COLO668 (cell line): ENCODE data around the gene SLC12A6.
A peak's percentile ranks its signal among the peaks of the same experiment; 100 is the strongest.
"Not testable (repeated sequence)": the region's sequence is repeated elsewhere in the genome, so short reads cannot be mapped to it uniquely, and the experiment has no call there.

ENCODE experiments used
- DNase-seq: peaks from one replicate; lab custom pipeline; 2025; ENCODE audit not compliant: unreplicated experiment; lab: John Stamatoyannopoulos, UW

SLC12A6 gene

DNA sequence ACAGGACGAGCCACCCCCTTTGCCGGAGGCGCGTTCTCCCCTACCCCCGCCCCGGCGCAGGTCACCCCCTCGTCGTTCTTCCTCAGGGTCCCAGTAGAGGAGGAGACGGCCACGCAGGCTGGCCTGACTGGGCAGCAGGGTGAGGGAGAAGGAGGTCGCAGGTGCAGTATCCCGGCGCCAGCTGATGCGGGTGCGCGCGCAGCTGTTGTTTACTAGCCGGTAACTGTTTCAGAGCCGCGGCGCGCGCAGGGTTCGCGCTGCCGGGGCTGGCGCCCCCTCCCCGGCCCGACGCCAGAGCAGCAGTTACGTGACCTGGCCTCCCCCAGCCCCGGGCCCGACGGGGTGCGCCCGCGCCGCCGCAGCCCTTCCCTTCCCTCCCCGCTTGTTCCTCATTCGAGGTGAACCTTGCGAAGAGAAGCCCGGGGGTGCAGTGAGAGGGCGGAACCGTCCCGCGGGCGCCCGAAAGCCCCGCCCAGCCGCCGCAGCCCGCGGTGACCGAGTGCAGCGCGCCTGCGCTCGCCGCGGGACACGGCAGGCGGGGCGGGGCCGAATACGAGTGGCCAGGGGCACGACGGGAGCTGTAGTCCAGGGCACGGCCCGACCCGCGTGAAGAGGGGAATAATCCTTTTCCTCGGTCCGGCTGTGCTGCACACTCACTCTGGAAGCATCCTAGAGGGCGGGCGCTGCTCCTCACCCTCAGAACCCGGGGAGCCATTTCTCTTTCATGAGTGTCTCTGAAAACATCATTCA, at the start of gene SLC12A6:
Gene SLC12A6, minus strand, starts transcription at position 225 of the 750 bp plus-strand sequence. CDS start 1,101 bp downstream, outside the sequence.
- peak; percentile 96 for DNase-seq

DNA sequence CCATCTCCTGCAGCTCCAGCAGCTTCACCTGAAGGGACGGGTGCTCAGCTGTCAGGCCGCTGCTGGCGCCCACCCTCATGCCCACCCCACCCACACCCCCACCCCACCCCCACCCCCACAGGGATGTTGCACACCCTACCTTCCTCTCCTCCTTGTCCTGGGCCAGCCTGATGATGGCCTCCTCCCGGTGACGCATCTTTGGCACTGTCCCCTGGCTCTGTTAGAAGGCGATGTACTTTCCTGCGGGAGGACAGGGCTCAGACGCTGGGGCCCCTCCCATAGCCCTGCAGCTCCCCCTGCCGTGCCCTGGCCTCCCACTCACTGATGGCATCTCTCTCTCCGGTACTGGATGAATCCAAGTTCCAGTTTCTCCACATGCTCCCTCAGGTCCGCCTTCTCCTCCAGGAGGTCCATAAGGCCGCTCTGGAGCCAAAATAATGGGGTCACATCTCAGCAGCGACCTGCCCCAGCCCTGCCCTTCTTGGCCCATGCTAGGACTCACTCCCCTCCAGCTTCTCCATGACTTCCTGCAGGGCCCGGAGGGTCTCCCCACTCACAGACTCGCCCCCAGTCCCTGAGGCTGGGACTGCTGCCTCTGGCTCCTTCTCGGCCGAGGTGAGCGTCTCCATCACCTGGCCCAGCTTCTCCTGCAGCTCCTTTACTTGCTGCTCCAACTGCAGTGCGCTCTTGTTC, 44.4 kb upstream of the SLC12A6 start:
- not testable (repeated sequence) for DNase-seq

DNA sequence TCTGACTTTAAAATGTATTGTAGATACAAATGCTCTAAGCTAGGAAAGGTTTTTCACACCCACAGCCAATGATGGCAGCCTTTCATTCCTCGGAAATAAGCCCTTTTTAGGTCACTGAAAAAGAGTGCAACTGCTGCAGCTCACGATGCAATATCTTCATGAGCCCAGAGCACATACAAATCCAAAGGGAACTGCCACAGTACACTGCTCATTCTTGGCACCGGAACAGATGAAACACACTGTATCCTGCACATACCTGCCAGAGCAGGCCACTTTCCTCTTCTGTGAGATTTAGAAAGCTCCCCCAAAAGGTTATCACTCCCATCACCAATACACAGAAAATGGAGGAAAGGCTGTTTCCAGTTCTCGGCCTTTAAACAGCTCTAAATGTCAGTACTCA, 42.9 kb upstream of the SLC12A6 start:
- not testable (repeated sequence) for DNase-seq

- no peak for DNase-seq
Measured at GRCh38 chr15:34376856-34377255, 39.3 kb upstream of the SLC12A6 start.

- not testable (repeated sequence) for DNase-seq
Measured at GRCh38 chr15:34375541-34375940, 38.0 kb upstream of the SLC12A6 start.

- no peak for DNase-seq
Measured at GRCh38 chr15:34374816-34375215, 37.2 kb upstream of the SLC12A6 start.

DNA sequence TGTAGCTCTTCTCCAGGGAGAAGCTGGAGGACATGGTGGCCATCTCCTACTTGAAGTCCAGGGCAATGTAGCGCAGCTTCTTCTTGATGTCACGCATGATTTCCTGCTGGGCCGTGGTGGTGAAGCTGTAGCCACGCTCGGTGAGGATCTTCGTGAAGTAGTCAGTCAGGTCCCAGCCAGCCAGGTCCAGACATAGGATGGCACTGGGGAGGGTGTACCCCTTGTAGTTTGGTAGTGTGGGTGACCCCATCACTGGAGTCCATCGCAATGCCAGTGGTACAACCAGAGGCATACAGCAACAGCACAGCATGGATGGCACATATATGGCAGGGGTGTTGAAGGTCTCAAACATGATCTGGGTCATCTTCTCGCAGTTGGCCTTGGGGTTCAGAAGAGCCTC, 36.4 kb upstream of the SLC12A6 start:
- DNase-seq: no peak

- no peak for DNase-seq
Measured at GRCh38 chr15:34370643-34371042, 33.1 kb upstream of the SLC12A6 start.

GRCh38 chr15:34370129-34370528, 32.5 kb upstream of the SLC12A6 start:
- no peak for DNase-seq

DNA sequence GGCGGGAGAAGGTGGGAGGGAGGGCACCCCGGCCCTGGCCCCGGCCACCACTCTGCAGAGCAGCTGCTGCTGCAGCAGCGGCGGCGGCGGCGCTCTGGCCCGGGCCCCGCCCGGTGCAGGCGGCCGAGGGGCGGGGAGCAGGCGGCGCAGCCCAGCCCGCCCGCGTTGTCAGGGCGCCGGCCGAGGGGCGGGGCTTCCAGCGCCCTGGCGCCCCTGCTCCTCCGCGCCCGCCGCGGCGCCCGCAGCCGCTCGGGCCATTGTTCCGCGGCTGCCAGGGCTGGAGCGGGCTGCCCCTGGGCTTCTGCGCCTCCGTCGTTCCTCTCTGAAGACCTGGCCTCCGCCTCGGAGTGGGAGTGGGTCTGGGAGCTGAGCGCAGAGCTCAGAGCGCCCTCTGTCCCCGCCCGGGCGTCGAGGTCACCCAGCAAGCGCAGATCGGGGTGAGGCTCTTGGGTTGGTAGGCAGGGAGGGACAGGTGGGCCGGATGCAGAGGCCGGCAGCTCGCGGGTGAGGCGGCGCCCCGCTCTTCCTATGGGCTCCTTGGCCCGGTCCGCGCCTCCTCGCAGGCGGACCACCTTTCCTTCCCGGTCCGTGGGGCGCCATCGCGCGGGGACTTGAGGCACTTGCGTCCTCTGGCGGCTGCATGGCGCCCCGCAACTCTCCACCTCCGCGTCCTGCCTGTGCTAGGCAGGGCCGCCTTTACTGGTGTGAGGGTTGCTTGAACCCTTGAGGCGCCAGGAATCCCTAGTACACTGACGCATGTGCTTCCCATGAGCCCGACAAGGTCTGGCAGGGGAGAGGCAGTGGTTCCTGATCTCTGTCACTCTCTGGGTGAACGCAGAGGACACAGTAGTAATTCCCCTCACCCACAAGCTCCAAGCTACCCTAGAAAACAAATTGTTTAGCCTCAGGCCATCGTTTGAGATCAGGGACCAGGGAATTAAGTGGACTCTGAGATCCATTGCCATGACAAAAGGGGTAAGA, 29.8 kb upstream of the SLC12A6 start, which contains the start of gene LPCAT4:
Gene LPCAT4, minus strand, starts transcription at position 96 of the 981 bp plus-strand sequence. CDS start 96 bp downstream, outside the sequence.
- DNase-seq: peak; percentile 92

DNA sequence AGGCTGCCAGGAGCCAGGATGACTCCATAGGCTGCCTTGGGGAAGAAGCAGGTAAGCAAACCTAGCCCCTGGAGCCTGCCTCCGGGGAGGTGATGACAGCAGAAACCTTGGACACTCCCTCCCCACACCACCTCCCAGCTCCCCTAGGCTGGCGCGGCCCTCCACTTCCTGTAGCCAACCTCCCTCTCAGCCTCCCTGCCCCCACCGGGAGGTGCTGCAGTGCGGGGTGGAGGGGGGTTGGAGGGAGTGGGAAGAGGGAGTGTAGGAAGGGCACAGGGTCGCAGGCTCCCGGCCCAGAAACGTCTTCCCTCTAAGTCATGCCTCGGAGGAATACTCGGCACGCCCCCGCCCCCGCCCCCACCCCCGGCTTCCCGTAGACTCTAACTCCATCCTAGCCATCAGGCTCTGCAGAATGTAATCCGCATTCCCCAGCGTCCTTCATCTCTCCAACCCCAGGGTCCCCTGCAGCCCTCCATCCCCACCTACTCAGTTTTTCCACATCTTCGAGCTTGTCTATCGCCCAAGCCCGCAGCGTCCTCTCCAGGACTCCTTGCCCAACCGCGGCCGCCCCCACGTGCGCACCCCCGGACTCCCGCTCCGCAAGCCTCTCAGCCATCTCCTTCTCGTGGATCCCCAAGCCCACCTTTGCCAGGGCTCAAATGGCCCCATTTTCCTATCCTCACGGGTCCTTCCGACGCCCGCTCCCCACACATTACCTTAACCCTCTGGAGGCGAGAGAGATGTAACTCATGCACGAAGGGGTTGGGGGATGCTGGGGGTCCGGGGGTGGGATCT, 28.9 kb upstream of the SLC12A6 start:
- DNase-seq: peak; percentile 79

DNA sequence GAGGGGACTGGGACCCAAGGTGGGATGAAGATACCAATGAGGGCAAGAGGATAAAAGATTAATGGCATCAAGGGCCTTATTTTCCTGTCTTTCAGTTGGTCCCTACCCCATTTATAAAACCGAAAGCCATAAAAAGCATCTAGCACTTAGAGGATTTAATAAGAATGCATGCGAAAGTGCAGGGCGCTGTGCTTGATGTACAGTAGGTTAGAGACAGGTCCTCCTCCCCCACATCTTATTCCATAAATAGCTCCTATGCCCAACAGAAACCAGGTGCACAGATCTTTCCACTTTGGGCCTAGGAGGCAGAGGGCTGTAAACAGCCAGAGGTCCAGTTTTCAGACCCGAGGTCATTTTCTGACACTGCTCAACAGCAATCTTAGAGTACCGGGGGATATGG, 28.3 kb upstream of the SLC12A6 start:
- DNase-seq: no peak

GRCh38 chr15:34365091-34365825, 27.7 kb upstream of the SLC12A6 start:
- DNase-seq: no peak

GRCh38 chr15:34364041-34364440, 26.5 kb upstream of the SLC12A6 start:
- no peak for DNase-seq

DNA sequence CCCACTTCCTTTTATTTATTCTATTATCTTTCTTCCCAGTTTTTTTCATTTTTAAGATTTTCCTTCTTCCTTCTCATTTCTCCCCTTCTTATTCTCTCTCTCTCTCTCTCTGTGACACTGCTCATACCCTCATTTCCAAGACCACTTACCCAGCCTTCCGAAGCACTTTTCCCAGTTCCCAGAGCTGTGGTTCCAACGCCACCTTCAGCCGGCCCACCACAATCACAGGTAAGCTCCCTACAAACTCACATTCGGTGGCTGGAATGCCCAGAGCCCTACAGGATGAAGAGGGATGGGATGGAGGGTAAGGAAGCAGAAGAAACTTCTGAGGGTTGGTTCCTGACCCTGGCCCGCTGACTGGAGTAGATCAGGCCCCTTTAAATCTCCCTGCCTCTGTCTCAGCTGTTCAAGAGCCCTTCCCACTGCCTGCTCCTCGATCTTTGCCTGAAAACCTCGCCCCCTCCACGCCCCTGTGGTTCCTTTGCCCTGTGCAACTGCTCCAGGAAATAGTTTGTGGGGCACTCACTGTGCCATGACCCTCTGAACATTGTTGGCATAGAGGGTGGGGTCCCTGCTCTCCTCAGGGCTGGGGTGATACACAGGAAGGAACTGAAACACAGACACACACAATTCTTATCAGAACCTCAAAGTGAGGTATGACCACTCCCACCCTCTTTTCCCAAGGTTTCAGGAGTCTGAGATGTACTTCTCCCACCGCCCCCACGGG, 24.6 kb upstream of the SLC12A6 start:
- DNase-seq: no peak

- no peak for DNase-seq
Measured at GRCh38 chr15:34361278-34361677, 23.7 kb upstream of the SLC12A6 start.

- DNase-seq: no peak
Measured at GRCh38 chr15:34360298-34360697, 22.7 kb upstream of the SLC12A6 start.

GRCh38 chr15:34359416-34359815, 21.8 kb upstream of the SLC12A6 start:
- DNase-seq: no peak

DNA sequence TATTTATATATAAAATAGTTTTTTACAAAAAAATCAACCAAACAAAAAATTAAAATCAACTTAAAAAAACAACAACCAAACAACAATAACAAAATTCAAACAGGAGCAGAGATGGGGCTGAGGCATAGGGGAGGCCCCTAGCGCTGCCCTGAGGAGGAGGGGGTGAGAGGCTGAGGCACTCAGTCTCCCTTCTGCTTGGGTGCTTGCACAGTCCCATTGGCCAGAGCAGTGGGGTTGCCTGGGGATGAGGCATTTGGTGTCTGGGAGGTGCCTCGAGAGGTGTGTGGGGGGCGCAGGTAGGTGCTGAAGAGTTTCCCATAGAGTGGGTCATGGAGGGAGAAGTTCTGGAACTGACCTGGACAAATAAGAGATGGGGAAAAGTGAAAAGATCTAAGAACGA, 21.4 kb upstream of the SLC12A6 start:
- DNase-seq: no peak
